GM12892 (cell line): ENCODE measurements around the gene TMEM45B.

Experiments used
- POLR2A ChIP-seq: IDR thresholded peaks from 2 replicates; pipeline ENCODE4 v1.6.1; 2011; ENCODE audit warnings: low read depth, low read length, control low read depth
- POLR2AphosphoS5 ChIP-seq: IDR thresholded peaks from 2 replicates; pipeline ENCODE4 v1.6.1; 2011; ENCODE audit warnings: low read depth, low read length, control low read depth
- TAF1 ChIP-seq: IDR thresholded peaks from 2 replicates; pipeline ENCODE4 v1.6.1; 2011; ENCODE audit warnings: low read depth, mild to moderate bottlenecking, control low read depth, low read length, borderline replicate concordance

DNA sequence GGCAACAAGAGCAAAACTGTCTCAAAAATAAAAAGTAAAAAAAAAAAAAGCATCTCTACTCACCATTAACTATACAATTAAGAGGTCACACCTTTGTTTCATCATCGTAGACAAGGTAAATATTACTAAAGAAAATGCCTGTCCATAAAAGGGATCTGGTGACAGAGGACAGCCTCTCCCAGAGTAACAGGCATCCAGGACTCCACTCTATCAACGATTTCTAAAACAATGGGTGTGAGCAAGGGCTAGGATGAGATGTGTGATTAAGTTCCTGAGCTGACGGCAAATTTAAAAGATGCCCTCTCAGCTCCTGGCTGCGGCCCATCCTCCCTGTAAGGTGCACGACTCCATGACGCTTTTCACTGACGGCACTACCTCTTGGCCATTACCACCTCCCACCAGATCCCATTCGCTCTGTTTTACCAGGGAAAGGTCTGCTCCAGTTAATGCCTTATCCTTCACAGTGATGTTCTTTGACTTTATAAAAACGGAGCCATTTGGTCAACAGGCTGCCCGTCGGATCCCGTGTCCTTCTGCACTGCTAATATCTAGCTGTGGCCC lies 2.3 kb upstream of the TMEM45B start:
- TF ChIP-seq POLR2AphosphoS5 (no peak), POLR2A (no peak), TAF1 (no peak)
